GM19025 (cell line): ENCODE data around the gene IL2RA.
"Not testable (repeated sequence)": the region's sequence is repeated elsewhere in the genome, so short reads cannot be mapped to it uniquely, and the experiment has no call there.

Experiments used
- ATAC-seq: cut with Tn5 transposase; IDR thresholded peaks from one replicate; pipeline ENCODE4 v1.9.1; 2021; ENCODE audit warnings: mild to moderate bottlenecking, low read depth, moderate library complexity; ENCODE audit not compliant: unreplicated experiment

IL2RA gene

DNA sequence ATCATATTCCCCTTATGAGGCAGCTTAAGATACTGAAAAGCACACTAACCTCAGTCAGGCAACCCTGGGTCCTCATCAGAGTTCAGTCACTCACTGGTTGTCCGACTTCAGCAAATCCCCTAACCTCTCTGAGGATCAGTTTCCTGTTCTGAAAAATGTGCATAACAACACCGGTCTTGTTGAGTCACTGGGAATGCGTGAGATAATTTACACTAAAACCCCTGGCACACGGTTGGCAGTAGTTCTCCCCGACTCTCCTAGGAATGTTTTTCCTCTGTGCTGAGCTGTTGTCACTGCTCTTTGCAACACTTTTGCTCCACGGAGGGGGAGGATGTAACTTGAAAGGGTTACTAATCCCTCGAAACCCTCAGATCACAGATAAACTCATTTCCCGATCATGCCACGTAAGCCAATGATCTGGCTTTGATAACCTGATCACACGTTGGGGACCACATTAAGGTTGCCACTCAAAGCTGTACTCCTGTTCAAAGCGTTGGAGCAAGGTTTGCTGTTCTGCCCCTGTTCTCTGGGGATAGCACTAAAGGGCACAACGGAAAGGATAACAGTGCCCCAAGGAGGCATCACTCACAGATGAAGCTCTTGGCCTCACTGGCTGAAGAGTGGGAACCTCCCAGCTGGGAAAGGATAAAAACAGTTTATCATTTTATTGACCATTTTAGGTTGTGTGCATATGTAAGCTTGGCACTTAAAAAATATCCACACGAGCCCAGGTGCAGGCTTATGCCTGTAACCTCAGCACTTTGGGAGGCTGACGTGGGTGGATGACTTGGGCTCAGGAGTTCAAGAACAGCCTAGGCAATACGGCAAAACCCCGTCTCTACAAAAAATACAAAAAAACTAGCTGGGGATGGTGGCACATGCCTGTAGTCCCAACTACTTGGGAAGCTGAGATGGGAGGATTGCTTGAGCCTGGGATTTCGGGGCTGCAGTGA lies 21.6 kb upstream of the IL2RA start:
- no peak for ATAC-seq

GRCh38 chr10:6082496-6083395 lies 20.6 kb upstream of the IL2RA start:
- ATAC-seq, result no peak

GRCh38 chr10:6080417-6080973 lies 18.3 kb upstream of the IL2RA start:
- ATAC-seq, result no peak

DNA sequence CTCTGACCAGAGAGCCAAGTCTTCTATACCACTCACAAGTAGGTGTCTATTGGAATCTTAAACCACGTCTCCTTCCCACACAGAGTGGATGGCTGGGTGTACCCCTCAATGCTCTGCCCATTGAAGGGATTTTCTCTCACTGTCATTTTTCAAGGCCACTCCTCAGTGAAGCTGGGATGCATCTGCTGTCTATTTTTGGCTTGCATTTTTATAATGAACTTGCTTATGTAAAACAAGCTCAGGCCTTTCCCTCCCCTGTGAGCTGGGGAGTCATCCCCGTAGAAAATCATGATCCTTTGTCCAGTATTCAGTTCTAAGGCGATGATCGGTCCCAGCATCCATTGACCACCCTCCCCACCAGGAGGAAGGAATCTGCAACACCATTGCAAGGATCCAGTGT lies 16.9 kb upstream of the IL2RA start:
- ATAC-seq, result no peak

- ATAC-seq, result no peak
These were observed 15.0 kb upstream of the IL2RA start for GRCh38 chr10:6077071-6077675.

GRCh38 chr10:6074489-6075301 lies 12.5 kb upstream of the IL2RA start:
- ATAC-seq, result no peak

- ATAC-seq, result peak; percentile 71
These were observed 10.2 kb upstream of the IL2RA start for GRCh38 chr10:6072215-6072934.

GRCh38 chr10:6071181-6072175 lies 9.3 kb upstream of the IL2RA start:
- no peak for ATAC-seq

- no peak for ATAC-seq
These were observed 8.5 kb upstream of the IL2RA start for GRCh38 chr10:6070660-6071059.

GRCh38 chr10:6069081-6069931 lies 7.1 kb upstream of the IL2RA start:
- no peak for ATAC-seq

DNA sequence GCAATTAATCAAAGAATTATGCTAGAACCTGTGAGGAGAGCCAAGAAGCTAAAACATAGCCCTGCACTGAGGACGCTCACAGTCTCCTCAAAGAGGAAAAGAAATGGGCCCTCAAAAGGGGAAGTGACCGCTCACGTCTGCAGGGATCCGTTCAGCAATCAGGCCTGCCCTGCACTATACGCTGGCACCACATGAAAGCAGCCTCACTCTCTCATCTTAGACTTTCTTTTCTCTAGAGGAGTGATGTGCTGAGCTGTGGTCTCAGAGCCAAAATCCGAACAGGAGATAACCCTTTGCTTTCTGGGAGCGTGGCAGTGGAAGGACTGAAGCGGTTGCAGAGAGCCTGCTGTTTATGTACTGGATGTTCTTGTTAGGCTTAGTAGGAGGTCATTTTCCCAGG lies 6.3 kb upstream of the IL2RA start:
- ATAC-seq, result no peak

DNA sequence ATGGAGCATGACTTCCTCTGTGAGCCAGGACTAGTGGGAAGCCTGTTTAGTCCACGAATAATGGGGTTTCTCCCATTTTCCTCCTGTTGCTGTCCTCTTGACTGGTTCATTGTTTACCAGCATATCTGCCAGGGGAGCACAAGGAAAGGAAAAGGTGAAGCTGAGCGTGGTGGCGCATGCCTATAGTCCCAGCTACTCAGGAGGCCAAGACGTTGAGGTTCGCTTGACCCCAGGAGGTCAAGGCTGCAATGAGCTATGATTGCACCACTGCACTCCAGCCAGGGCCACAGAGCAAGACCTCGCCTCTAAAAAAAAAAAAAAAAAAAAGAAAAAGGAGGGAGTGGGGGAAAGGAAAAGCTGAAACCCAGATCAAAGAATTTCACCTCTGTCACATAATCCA lies 5.8 kb upstream of the IL2RA start:
- no peak for ATAC-seq

- ATAC-seq, result no peak
These were observed 5.3 kb upstream of the IL2RA start for GRCh38 chr10:6067457-6067856.

GRCh38 chr10:6065835-6066234 lies 3.7 kb upstream of the IL2RA start:
- no peak for ATAC-seq

GRCh38 chr10:6065406-6065805 lies 3.2 kb upstream of the IL2RA start:
- no peak for ATAC-seq

DNA sequence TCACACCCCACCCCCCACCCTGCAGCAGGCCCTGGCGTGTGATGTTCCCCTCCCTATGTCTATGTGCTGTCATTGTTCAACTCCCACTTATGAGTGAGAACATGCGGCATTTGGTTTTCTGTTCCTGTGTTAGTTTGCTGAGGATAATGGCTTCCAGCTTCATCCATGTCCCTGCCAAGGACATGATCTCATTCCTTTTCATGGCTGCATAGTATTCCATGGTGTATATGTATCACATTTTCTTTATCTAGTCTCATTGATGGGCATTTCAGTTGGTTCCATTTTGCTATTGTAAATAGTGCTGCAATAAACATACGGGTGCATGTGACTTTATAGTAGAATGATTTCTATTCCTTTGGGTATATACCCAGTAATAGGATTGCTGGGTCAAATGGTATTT lies 2.6 kb upstream of the IL2RA start:
- not testable (repeated sequence) for ATAC-seq

DNA sequence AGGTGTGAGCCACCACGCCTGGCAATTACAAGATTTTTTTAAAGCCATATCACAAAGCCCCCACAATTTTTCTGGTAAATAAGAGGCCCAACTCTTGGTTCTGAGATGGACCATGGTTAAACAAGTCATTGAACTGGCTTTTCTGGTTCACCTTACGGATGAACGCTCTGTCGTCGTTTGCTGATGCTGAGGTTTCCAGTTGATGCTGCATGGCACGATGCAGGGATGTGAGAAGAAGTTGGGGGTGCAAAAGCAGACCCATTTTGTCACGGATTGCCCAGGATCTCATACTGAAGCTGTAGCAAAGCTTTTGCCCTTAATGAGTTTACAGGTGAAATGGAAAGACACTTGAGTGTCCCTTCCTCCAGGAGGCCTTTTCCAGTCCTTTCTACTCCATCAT lies 2.0 kb upstream of the IL2RA start:
- no peak for ATAC-seq
